Left kidney (tissue), 2 donors: ENCODE results near the gene ATRN. TPM values are rescaled to one million over a fixed set of nuclear protein-coding genes. Genes with fewer than 3 reads are reported as not detected.

ENCODE experiments used
- DNase-seq: peaks from one replicate; pipeline ENCODE4 v3.0.0-alpha.2; 2013
- polyA plus RNA-seq: library from polyadenylated mRNA; unstranded; fragments of 120-200 nt; gene quantifications from one replicate; pipeline ENCODE4 v1.2.1, GENCODE V29; 2013; ENCODE audit not compliant: insufficient read length

Gene ATRN
- polyA plus RNA-seq, 1 donor: 59.3 TPM

DNA sequence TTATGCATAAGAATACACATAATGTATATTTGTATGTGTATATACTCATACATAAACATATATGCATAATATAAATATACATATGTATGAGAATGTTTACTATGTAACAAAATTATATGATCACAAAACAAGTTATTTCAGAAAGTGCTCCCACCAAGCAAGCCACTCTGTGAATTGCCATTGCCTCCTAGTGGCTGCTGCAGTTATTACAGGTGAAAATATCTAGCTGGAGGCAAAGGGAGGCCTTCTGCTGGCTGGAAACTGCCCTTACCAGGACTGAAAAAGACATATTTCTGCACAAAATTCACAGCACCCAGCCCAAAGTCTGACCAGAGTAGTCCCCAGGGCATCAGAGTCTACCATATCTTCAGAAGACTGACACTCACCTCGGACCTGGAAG is 225.4 kb downstream of the ATRN start:
- DNase-seq: no peak

DNA sequence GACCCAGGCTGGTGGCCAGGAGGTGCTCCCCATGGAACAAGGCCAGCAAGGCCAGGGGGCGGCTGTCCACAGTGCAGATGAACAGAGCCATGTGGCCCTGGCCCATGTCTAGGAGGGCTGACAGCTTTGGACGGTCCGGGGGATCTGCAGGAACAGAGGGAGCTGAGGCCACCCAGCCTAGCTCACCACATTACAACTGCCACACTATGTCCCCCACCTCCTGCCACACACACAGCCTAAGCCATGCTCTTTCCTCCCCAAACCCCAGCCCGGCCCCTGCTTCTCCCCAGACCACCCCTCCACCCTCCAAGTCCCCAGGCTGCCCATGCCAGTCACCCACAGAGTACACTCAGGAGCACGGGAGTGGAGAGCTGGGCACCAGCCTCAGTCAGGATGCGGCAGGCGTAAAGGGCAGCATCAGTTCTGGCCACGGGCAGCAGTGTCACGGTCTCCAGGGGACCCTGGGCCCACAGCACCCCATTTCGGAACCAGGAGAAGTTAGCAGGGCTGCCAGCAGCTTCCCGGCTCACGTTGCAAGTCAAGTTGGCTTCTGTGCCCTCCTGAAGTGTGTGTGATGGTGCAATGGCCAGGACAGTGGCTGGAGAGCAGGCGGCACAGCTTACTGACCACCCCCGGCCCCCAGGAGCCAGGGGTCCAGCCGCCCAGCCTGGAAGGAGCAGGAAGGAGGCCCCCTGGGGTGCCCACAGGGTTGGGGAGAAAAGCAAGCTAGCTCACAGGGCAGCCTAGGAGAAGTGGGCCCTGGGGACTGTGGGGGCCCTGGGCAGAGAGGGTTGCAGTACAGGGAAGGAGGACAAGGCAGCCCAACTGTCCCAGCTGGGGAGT is 226.1 kb downstream of the ATRN start:
- no peak for DNase-seq

DNA sequence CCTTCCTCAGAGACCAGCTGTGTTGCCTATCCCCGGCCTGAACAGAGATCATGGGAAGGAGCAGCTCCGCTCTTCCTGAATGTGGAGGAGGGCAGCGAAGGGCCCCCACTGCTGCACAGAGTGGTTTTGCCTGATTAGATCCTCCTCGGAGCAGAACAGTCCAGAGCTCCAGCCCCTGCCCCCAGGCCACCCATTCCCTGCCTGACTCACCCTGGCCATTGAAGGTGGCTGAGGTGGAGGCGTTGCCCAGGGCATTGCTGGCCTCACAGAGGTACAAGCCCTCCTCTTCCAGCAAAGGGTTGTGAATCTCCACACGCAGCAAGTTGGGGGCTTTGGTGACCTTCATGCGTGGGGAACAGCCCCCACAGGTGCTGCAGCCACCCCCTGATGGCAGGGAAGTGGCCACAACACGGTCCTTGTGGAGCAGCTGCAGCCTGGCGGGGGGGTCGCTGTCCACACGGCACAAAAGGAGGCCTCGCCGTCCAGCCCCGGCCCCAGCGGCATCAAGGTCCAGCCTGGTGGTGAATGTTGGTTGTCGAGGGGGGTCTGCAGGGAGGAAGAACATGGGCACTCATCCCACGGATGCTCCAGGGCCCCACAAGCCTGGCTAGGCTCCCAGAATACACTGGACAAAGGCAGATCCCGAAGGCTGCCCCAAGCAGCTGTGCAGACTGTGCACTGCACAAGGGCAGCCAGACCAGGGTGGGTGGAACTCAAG is 226.9 kb downstream of the ATRN start:
- DNase-seq: no peak

DNA sequence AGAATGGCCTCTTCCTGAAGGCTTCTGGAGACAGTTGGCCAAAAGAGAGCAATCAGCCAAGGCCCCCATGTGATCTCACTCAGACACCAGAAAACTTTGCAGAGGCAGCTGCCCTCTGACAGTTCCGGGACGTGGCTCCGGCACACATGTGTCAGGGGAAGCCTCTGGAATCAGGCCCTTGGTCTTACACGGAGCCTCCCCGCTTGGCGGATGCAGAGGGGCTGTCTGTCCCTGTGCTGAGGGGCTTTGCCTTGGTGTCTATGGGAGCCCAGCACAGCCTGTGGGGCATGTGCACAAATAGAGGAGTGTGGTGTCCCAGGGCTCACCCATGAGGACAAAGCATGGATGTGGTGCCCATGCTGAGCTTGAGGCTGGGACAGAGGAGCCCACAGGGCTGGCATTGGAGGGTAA is 227.8 kb downstream of the ATRN start:
- DNase-seq: no peak

DNA sequence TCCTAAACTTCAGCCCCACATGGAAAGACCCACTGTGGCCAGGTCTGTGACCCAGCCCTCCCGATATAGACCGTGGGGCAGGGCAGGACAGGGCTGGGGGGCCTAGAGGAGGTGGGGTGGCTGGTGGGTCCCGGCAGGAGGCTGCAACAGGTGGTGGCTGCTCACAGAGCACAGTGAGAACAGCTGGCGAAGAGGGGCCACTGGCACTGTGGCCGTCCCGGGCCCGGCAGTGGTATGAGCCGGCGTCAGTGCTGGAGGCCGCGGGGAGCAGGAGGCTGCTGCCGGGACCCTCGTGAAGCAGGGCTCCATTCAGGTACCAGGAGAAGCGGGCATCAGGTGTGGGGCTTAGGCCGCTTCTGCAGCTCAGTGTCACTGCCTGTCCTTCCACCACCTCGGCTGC is 228.2 kb downstream of the ATRN start:
- no peak for DNase-seq

Other genes with a start within 250 kb of the ATRN start
- 2.3 TPM for gene SLC4A11, start 231.8 kb upstream of the ATRN start, polyA plus RNA-seq
- gene DNAAF9, start 63.3 kb upstream of the ATRN start, polyA plus RNA-seq: 35.6 TPM
- gene GFRA4, start 192.4 kb downstream of the ATRN start, polyA plus RNA-seq: 0.17 TPM
- gene ADAM33, start 211.0 kb downstream of the ATRN start, polyA plus RNA-seq: 9.1 TPM
- 1.1 TPM for gene SIGLEC1, start 241.6 kb downstream of the ATRN start, polyA plus RNA-seq